GM12878 (cell line): ENCODE data around the gene GRHL1. TPM values are rescaled to one million over a fixed set of nuclear protein-coding genes. Genes with fewer than 3 reads are reported as not detected.

ENCODE experiments used
- ATAC-seq: fragments of 200-7000 bp; cut with Tn5 transposase; 3 replicates; pipeline ENCODE4 v1.9.1; 2020; ENCODE audit warnings: mild to moderate bottlenecking, moderate library complexity
- BruUV-seq: library from RNA; stranded (reverse); fragments of 400-500 nt; replicated peaks from 2 replicates; lab custom pipeline; 2021; lab: Mats Ljungman, UMichigan
- CTCF ChIA-PET: fragments of 300-600 bp; sonication (Branson Sonifier 250); formaldehyde crosslinking; extraction: SDS; loops from one replicate; lab custom pipeline; 2021; ENCODE audit warnings: inconsistent platforms; lab: Yijun Ruan, JAX
- POLR2A ChIA-PET: fragments of 350-600 bp; formaldehyde crosslinking; extraction: SDS; loops from one replicate; lab custom pipeline; 2021; ENCODE audit warnings: inconsistent platforms; lab: Charles Lee
- RAD21 ChIA-PET: fragments of 300-600 bp; sonication (Branson Sonifier 250); formaldehyde crosslinking; loops from one replicate; lab custom pipeline; 2023; ENCODE audit warnings: antibody characterized with exemption; ENCODE audit not compliant: unreplicated experiment; lab: Charles Lee
- SMC1A ChIA-PET: fragments of 300-600 bp; sonication (Branson Sonifier 250); formaldehyde crosslinking; loops from one replicate; lab custom pipeline; 2023; ENCODE audit not compliant: unreplicated experiment, uncharacterized antibody; lab: Charles Lee
- DNase-seq: peaks from one replicate; pipeline ENCODE4 v3.0.0-alpha.2; 2011; ENCODE audit warnings: low read depth, low spot score
- FAIRE-seq: peaks from 3 replicates; lab custom pipeline; 2011; peaks lifted over from hg19 to GRCh38; lab: Jason Lieb, UNC
- H2AFZ ChIP-seq: 2 replicates; pipeline ENCODE4 v1.6.0; 2011; ENCODE audit warnings: low read depth, low read length, control low read depth; ENCODE audit not compliant: control insufficient read depth
- H3K27ac ChIP-seq: 2 replicates; pipeline ENCODE4 v1.5.1; 2011; ENCODE audit warnings: control low read depth; ENCODE audit not compliant: control insufficient read depth, insufficient read depth
- H3K27me3 ChIP-seq, 2 experiments: replicated peaks in 1 of 2; 2 replicates each; pipeline versions ENCODE4 v1.6.0 to v1.6.1; 2011; ENCODE audit warnings: low read length in 1 of 2; ENCODE audit not compliant: control insufficient read depth in 2 of 2, insufficient read depth in 2 of 2
- H3K36me3 ChIP-seq, 2 experiments: 2 replicates each; pipeline ENCODE4 v1.5.1; 2011; ENCODE audit warnings: low read length in 1 of 2; ENCODE audit not compliant: control insufficient read depth in 2 of 2, insufficient read depth in 2 of 2
- H3K4me1 ChIP-seq: 2 replicates; pipeline ENCODE4 v1.6.1; 2011; ENCODE audit warnings: mild to moderate bottlenecking, low read length, moderate library complexity, mixed read lengths; ENCODE audit not compliant: control insufficient read depth, insufficient read depth
- H3K4me2 ChIP-seq: 2 replicates; pipeline ENCODE4 v1.6.0; 2011; ENCODE audit warnings: control low read depth; ENCODE audit not compliant: control insufficient read depth, insufficient read depth
- H3K4me3 ChIP-seq: fragments of 200-600 bp; sonication (generic); 2 replicates; pipeline ENCODE4 v1.5.1; 2016
- H3K79me2 ChIP-seq: 2 replicates; pipeline ENCODE4 v1.6.0; 2011; ENCODE audit warnings: low read length; ENCODE audit not compliant: control insufficient read depth, insufficient read depth
- H3K9ac ChIP-seq: 2 replicates; pipeline ENCODE4 v1.8.0; 2011; ENCODE audit warnings: low read length, control low read depth, mixed read lengths; ENCODE audit not compliant: control insufficient read depth, insufficient read depth
- H3K9me3 ChIP-seq: replicated peaks from 3 replicates; pipeline ENCODE4 v1.5.1; 2011; ENCODE audit warnings: mild to moderate bottlenecking, low read length; ENCODE audit not compliant: control insufficient read depth, insufficient read depth
- H4K20me1 ChIP-seq: 2 replicates; pipeline ENCODE4 v1.6.0; 2011; ENCODE audit not compliant: control insufficient read depth, insufficient read depth
- CBX5 ChIP-seq: sonication (generic); IDR thresholded peaks from 2 replicates; pipeline ENCODE4 v1.6.1; 2016; ENCODE audit warnings: low read depth, moderate library complexity, mild to moderate bottlenecking, inconsistent platforms
- CHD1 ChIP-seq: IDR thresholded peaks from 2 replicates; pipeline ENCODE4 v1.6.1; 2012; ENCODE audit warnings: low read depth, low read length, improper control_type of control experiment
- EGR1 ChIP-seq, 2 experiments: IDR thresholded peaks; 1 replicate in 1 of 2; 2 replicates in 1 of 2; pipeline ENCODE4 v1.6.1; 2011 to 2012; ENCODE audit warnings: low read depth in 2 of 2, low read length in 2 of 2, borderline replicate concordance in 1 of 2, mild to moderate bottlenecking in 1 of 2, moderate library complexity in 1 of 2
- NFIC ChIP-seq: IDR thresholded peaks from 2 replicates; pipeline ENCODE4 v1.6.1; 2012; ENCODE audit warnings: low read depth, mild to moderate bottlenecking, inconsistent platforms, low read length, moderate library complexity
- NFXL1 ChIP-seq: fragments of 450-650 bp; IDR thresholded peaks from 2 replicates; pipeline ENCODE4 v1.6.1; 2017; ENCODE audit warnings: antibody characterized with exemption, mild to moderate bottlenecking, borderline replicate concordance
- NFYB ChIP-seq: IDR thresholded peaks from 2 replicates; pipeline ENCODE4 v1.6.1; 2011; ENCODE audit warnings: low read depth, mild to moderate bottlenecking, low read length, improper control_type of control experiment, moderate library complexity; ENCODE audit not compliant: insufficient read depth
- PAX8 ChIP-seq: fragments of 450-650 bp; IDR thresholded peaks from 2 replicates; pipeline ENCODE4 v1.6.1; 2017; ENCODE audit warnings: mild to moderate bottlenecking, moderate library complexity
- POU2F2 ChIP-seq: IDR thresholded peaks from 3 replicates; pipeline ENCODE4 v1.6.1; 2011; ENCODE audit warnings: low read depth, mild to moderate bottlenecking, low read length, borderline replicate concordance
- SIN3A ChIP-seq: IDR thresholded peaks from 2 replicates; pipeline ENCODE4 v1.6.1; 2012; ENCODE audit warnings: low read depth, low read length, improper control_type of control experiment
- SMARCA5 ChIP-seq: fragments of 450-650 bp; IDR thresholded peaks from 2 replicates; pipeline ENCODE4 v1.6.1; 2017; ENCODE audit warnings: mild to moderate bottlenecking
- STAT3 ChIP-seq: IDR thresholded peaks from 2 replicates; pipeline ENCODE4 v1.6.1; 2011; ENCODE audit warnings: low read depth, low read length, improper control_type of control experiment
- TARDBP ChIP-seq: IDR thresholded peaks from 2 replicates; pipeline ENCODE4 v1.6.1; 2016; ENCODE audit warnings: borderline replicate concordance
- WGBS: methylation state at CpG from one replicate; pipeline ENCODE4 v1.1.6; 2016; ENCODE audit warnings: low lambda C conversion rate; ENCODE audit not compliant: insufficient replicate concordance, insufficient coverage; ENCODE audit errors: missing lambda C conversion rate; 5-methylcytosine and 5-hydroxymethylcytosine counted together
- in situ Hi-C: fragments of 300-500 bp; cut with MboI; formaldehyde crosslinking; loops from 9 replicates; pipeline ENCODE4 v1.14.3; 2018; ENCODE audit warnings: mixed read lengths
- intact Hi-C: fragments of 100-400 bp; cut with micrococcal nuclease; formaldehyde crosslinking; loops from one replicate; pipeline ENCODE4 v1.14.2; 2022; ENCODE audit not compliant: unreplicated experiment
- polyA plus RNA-seq, 11 experiments: library from polyadenylated mRNA; depleted of rRNA in 4 of 11; unstranded in 6 of 11; stranded (reverse) in 5 of 11; fragments of >200 nt; fragmentation: Nextera tagmentation in 4 of 11; fragmentation: Illumina TruSeq in 1 of 11; extraction: Ambion mirVana in 4 of 11; extraction: Trizol in 1 of 11; gene quantifications; 1 replicate in 1 of 11; 2 replicates in 10 of 11; pipeline versions ENCODE4 v1.2.1 to v1.2.3, GENCODE V29; 2011 to 2016; ENCODE audit warnings: inconsistent platforms in 2 of 11, missing spikeins in 2 of 11, low read depth in 1 of 11
- total RNA-seq, 4 experiments: library from RNA; depleted of rRNA in 3 of 4; stranded (reverse); fragments of >200 nt in 3 of 4; fragmentation: Illumina TruSeq in 1 of 4; extraction: Trizol in 1 of 4; gene quantifications; 2 replicates each; pipeline versions ENCODE4 v1.2.1 to v1.2.3, GENCODE V29; 2013 to 2021
- TF ChIP-seq, protein P1 (sequence below): IDR thresholded peaks from 2 replicates; pipeline ENCODE4 v1.6.1; 2011; ENCODE audit warnings: low read depth, mild to moderate bottlenecking, low read length, moderate library complexity, borderline replicate concordance; ENCODE audit errors: extremely low read depth

GRHL1 gene
- total and polyA plus RNA-seq, 10 of the 15 experiments (the other 5 are each of a cell fraction or from before 2014, with no cell fraction given), result 0.09 to 0.81 (median 0.28) TPM; not detected in 1

DNA sequence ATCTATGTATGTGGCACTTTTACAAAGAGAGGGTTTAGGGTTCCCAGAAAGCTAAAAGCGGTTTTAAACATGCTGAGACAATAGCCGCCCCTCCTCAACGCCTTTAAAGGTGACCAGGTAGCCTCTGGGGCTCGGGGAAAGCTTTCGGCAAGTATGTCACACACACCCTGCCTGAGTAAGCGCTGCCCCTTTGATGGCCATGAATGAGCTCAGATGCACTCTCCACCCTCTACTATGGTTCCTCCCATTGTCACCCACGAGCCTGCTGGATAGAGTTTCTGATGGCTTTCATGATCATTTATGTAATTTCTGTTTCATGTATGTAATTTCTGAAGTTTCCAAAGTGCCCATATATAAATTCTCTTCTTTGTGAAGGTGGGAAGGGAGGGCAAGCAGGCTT, 44.1 kb upstream of the GRHL1 start:
- Histone ChIP-seq H4K20me1 (no peaks in the 10 kb centered on the region), H3K4me1 (no peaks in the 10 kb centered on the region), H3K36me3 (peaks cover 2 to 3% of the 10 kb centered on the region in 2 experiments; a peak in 2 of 4 replicates), H3K9me3 (no peaks in the 10 kb centered on the region), H3K4me3 (no peak overlapping the region), H3K79me2 (no peaks in the 10 kb centered on the region), H3K9ac (no peak overlapping the region), H3K4me2 (no peak overlapping the region), H2AFZ (no peak overlapping the region), H3K27ac (no peak overlapping the region), H3K27me3 (no peaks in the 10 kb centered on the region)
- DNase-seq, result no peak
- no peak for FAIRE-seq
- BruUV-seq, result no TSS peak
- in situ Hi-C loops (no loop called here), intact Hi-C loops (no loop called here)
- no peak for TF ChIP-seq CBX5
- no peak for TF ChIP-seq SIN3A
- TF ChIP-seq STAT3, result no peak
- TF ChIP-seq POU2F2, result no peak
- no peak for TF ChIP-seq NFXL1
- WGBS, result 89% methylated on average over 7 of the region's 7 CpGs
- ATAC-seq, result no peak
- ChIA-PET POLR2A (no interaction called here), RAD21 (no interaction called here), CTCF (interaction anchor here (1.0 kb wide), 1 partner anchor 94 kb away, joined by 3 read pairs; no protein-coding TSS in a partner anchor), SMC1A (interaction anchor here (3.9 kb wide), 1 partner anchor 93 kb away, joined by 14 read pairs; no protein-coding TSS in a partner anchor)

- TF ChIP-seq SMARCA5 (no peak), PAX8 (no peak), NFYB (no peak), CHD1 (no peak), TARDBP (no peak), EGR1 (IDR thresholded peaks at IDR 0.05; ENCODE audit: borderline replicate concordance in 1 of 2, low read depth in 2 of 2, low read length in 2 of 2) (no peak), CBX5 (no peak), NFIC (no peak)
- TF ChIP-seq, protein P1, sequence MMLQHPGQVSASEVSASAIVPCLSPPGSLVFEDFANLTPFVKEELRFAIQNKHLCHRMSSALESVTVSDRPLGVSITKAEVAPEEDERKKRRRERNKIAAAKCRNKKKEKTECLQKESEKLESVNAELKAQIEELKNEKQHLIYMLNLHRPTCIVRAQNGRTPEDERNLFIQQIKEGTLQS, result no peak
- TF ChIP-seq, all 136 proteins: peak for 0
- no peaks in the 10 kb centered on the region for H3K79me2 ChIP-seq
- no peak overlapping the region for H2AFZ ChIP-seq
- no peak for DNase-seq
- H3K27me3 ChIP-seq, result no peaks in the 10 kb centered on the region
- no peak overlapping the region for H3K4me2 ChIP-seq
- BruUV-seq, result no TSS peak
- no peaks in the 10 kb centered on the region for H3K4me1 ChIP-seq
- in situ Hi-C loops (no loop called here), intact Hi-C loops (no loop called here)
- WGBS, result 95% methylated on average over 1 of the region's 1 CpG
- H3K9ac ChIP-seq, result no peak overlapping the region
- no peak overlapping the region for H3K27ac ChIP-seq
- H3K4me3 ChIP-seq, result no peak overlapping the region
- peaks cover 2 to 3% of the 10 kb centered on the region in 2 experiments; a peak in 2 of 4 replicates for H3K36me3 ChIP-seq
- H3K9me3 ChIP-seq, result no peaks in the 10 kb centered on the region
- RAD21 ChIA-PET, result no interaction called here
- SMC1A ChIA-PET, result interaction anchor here (1.1 to 3.9 kb wide), 3 partner anchors 25 to 94 kb away, joined by 4 to 14 read pairs (median 5); partner anchors contain the start of gene TAF1B
- ATAC-seq, result no peak
- CTCF ChIA-PET, result interaction anchor here (3.0 kb wide), 1 partner anchor 95 kb away, joined by 20 read pairs; no protein-coding TSS in a partner anchor
- FAIRE-seq, result no peak
- no peaks in the 10 kb centered on the region for H4K20me1 ChIP-seq
- POLR2A ChIA-PET, result no interaction called here
Observed at GRCh38 chr2:9908639-9909038, 42.9 kb upstream of the GRHL1 start.
